ENCODE data around the gene PPARD.

Gene PPARD

DNA sequence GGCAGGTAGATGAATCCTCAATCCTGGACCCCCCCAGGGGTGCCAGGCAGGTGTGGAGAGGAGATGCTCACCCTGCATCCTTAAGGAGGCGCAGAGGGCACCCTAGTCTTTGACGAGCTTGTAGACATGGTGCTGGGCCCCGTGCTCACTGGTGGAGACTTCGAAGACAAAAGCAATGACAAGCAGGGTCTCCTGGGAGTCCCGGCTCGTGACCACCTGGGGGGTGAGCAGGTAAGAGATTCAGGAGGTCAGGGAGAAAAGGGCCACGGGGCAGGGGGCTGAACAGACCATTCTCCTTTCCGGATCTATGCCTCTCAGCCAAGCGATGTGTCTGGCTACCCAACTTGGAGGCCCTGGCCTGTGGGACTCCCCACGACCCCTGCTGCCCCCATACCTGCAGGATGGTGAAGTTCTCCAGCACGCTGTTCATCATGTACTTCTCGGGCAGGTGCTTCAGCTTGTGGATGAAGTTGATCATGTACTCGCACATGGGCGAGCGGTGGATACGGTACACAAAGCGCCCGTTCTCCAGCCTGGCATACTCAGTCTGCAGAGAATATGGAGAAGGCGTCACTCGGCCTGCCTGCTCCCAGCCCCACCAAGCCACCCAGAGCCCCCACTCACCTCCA is 132.7 kb downstream of the PPARD start:
- no peak for DNase-seq

DNA sequence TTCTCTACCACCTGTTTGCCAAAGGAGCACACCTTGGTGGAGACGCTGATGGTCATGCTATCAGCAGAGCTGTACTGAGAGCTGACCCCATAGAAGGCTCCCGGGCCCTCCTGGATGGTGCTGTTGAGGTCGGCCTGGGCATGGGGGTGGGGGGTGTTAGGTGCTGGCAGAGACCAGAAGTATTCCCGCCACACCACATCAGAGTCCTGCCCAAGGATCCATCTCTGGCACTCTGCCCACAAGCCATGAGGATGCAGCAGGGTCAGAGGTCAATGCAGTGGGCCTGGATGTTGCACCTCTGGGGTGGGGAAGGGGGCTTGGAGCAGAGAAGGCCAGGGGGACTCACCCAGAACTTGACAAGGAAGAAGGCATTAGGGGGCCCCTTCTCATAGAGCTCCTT is 133.2 kb downstream of the PPARD start:
- DNase-seq = no peak

DNA sequence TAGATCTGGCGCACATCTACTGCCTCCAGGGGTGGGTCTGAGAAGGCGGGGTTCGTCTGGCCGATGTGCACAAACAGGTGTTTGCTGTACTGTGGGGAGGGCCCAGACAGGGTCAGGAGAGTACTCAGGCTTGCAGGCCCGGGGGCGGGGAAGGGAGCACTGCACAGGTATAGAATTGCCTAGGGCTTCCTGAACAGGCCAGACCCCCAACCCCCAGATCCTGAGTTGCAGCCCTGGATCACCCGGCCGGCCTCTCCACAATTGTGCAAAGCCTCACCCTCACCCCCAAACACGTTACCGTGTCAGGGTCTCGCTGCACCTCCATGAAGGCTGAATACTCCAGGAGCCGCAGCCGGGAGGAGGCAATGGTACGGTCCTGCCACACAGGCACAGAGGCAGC is 133.6 kb downstream of the PPARD start:
- DNase-seq = no peak

- DNase-seq = no peak
Measured at GRCh38 chr6:35477028-35477427, 134.7 kb downstream of the PPARD start.

Data from activated CD8-positive, alpha-beta memory T cell treated with anti-CD3 and anti-CD28 coated beads for 24 hours (primary cell).